ENCODE measurements around the gene NPTXR.

NPTXR gene

GRCh38 chr22:38850399-38850798, 6.6 kb upstream of the NPTXR start:
- H3F3A ChIP-seq (ENCODE audit: insufficient read depth, low read length): no peaks in the 10 kb centered on the region
- no peak overlapping the region for H3K4me2 ChIP-seq (ENCODE audit: low read length)
- no peaks in the 10 kb centered on the region for H4K20me1 ChIP-seq (ENCODE audit: insufficient read depth, low read length)
- no peak overlapping the region for H3K27ac ChIP-seq (ENCODE audit: low read depth, low read length, poor library complexity, severe bottlenecking)
- H2AFZ ChIP-seq (ENCODE audit: low read length): no peak overlapping the region
- TF ChIP-seq CTCF (IDR thresholded peaks at IDR 0.05; ENCODE audit: low read length) (no peak), EZH2 (IDR thresholded peaks at IDR 0.05; ENCODE audit: borderline replicate concordance, low read length) (no peak)
- H3K36me3 ChIP-seq (ENCODE audit: insufficient read depth, low read length): no peaks in the 10 kb centered on the region
- H3K9me3 ChIP-seq (ENCODE audit: low read length): no peaks in the 10 kb centered on the region
- no peaks in the 10 kb centered on the region for H3K4me1 ChIP-seq (ENCODE audit: insufficient read depth, low read length, severe bottlenecking)
- H3K4me3 ChIP-seq (ENCODE audit: low read depth, low read length, poor library complexity, severe bottlenecking): no peak overlapping the region
- H3K79me2 ChIP-seq (ENCODE audit: insufficient read depth, low read length): no peaks in the 10 kb centered on the region
- peaks cover 7% of the 10 kb centered on the region; the same call in 1 of the 2 replicates for H3K27me3 ChIP-seq (ENCODE audit: insufficient read depth, low read length)
- no peak overlapping the region for H3K9ac ChIP-seq (ENCODE audit: low read length)
- no peaks in the 10 kb centered on the region for H3K9me2 ChIP-seq (ENCODE audit: low read depth, low read length)

- Histone ChIP-seq H3K36me3 (ENCODE audit: insufficient read depth, low read length) (no peaks in the 10 kb centered on the region), H3K27me3 (ENCODE audit: insufficient read depth, low read length) (peaks cover 7% of the 10 kb centered on the region; the same call in 1 of the 2 replicates), H3K9me3 (ENCODE audit: low read length) (no peaks in the 10 kb centered on the region), H3K9ac (ENCODE audit: low read length) (no peak overlapping the region), H3K9me2 (ENCODE audit: low read depth, low read length) (no peaks in the 10 kb centered on the region), H3F3A (ENCODE audit: insufficient read depth, low read length) (no peaks in the 10 kb centered on the region), H4K20me1 (ENCODE audit: insufficient read depth, low read length) (no peaks in the 10 kb centered on the region), H3K4me3 (ENCODE audit: low read depth, low read length, poor library complexity, severe bottlenecking) (no peak overlapping the region), H2AFZ (ENCODE audit: low read length) (no peak overlapping the region), H3K4me1 (ENCODE audit: insufficient read depth, low read length, severe bottlenecking) (no peaks in the 10 kb centered on the region), H3K27ac (ENCODE audit: low read depth, low read length, poor library complexity, severe bottlenecking) (no peak overlapping the region), H3K79me2 (ENCODE audit: insufficient read depth, low read length) (no peaks in the 10 kb centered on the region), H3K4me2 (ENCODE audit: low read length) (no peak overlapping the region)
- TF ChIP-seq CTCF (IDR thresholded peaks at IDR 0.05; ENCODE audit: low read length): no peak
- TF ChIP-seq EZH2 (IDR thresholded peaks at IDR 0.05; ENCODE audit: borderline replicate concordance, low read length): no peak
These were observed 6.0 kb upstream of the NPTXR start for GRCh38 chr22:38849811-38850210.

GRCh38 chr22:38846412-38846811, 2.6 kb upstream of the NPTXR start:
- no peak for TF ChIP-seq EZH2 (IDR thresholded peaks at IDR 0.05; ENCODE audit: borderline replicate concordance, low read length)
- no peak for TF ChIP-seq CTCF (IDR thresholded peaks at IDR 0.05; ENCODE audit: low read length)
- H3K79me2 ChIP-seq (ENCODE audit: insufficient read depth, low read length): no peaks in the 10 kb centered on the region
- H3F3A ChIP-seq (ENCODE audit: insufficient read depth, low read length): no peaks in the 10 kb centered on the region
- no peaks in the 10 kb centered on the region for H4K20me1 ChIP-seq (ENCODE audit: insufficient read depth, low read length)
- H3K27ac ChIP-seq (ENCODE audit: low read depth, low read length, poor library complexity, severe bottlenecking): no peak overlapping the region
- no peaks in the 10 kb centered on the region for H3K36me3 ChIP-seq (ENCODE audit: insufficient read depth, low read length)
- no peak overlapping the region for H3K4me3 ChIP-seq (ENCODE audit: low read depth, low read length, poor library complexity, severe bottlenecking)
- H2AFZ ChIP-seq (ENCODE audit: low read length): no peak overlapping the region
- H3K9me2 ChIP-seq (ENCODE audit: low read depth, low read length): no peaks in the 10 kb centered on the region
- no peaks in the 10 kb centered on the region for H3K4me1 ChIP-seq (ENCODE audit: insufficient read depth, low read length, severe bottlenecking)
- peaks cover 7% of the 10 kb centered on the region; the same call in 1 of the 2 replicates for H3K27me3 ChIP-seq (ENCODE audit: insufficient read depth, low read length)
- no peaks in the 10 kb centered on the region for H3K9me3 ChIP-seq (ENCODE audit: low read length)
- H3K4me2 ChIP-seq (ENCODE audit: low read length): no peak overlapping the region
- no peak overlapping the region for H3K9ac ChIP-seq (ENCODE audit: low read length)
